HepG2 (cell line): Measurements from ENCODE around the gene ANLN. TPM values are rescaled to one million over a fixed set of nuclear protein-coding genes. Genes with fewer than 3 reads are reported as not detected.

Experiments used
- ATAC-seq: fragments of 200-7000 bp; cut with Tn5 transposase; 3 replicates; pipeline ENCODE4 v1.9.1; 2020; ENCODE audit warnings: mild to moderate bottlenecking, moderate library complexity
- BruUV-seq: library from RNA; stranded (reverse); fragments of 400-500 nt; replicated peaks from 2 replicates; lab custom pipeline; 2021; lab: Mats Ljungman, UMichigan
- CTCF ChIA-PET: fragments of 300-600 bp; formaldehyde crosslinking; extraction: SDS; loops from one replicate; lab custom pipeline; 2021; ENCODE audit warnings: low total read pairs, inconsistent platforms, low intra/inter-chr PET ratio; lab: Yijun Ruan, JAX
- POLR2A ChIA-PET: fragments of 350-600 bp; sonication (Branson Sonifier 250); formaldehyde crosslinking; loops from one replicate; lab custom pipeline; 2020; ENCODE audit warnings: antibody characterized with exemption, inconsistent platforms; lab: Yijun Ruan, JAX
- DNase-seq: peaks from one replicate; pipeline ENCODE4 v3.0.0-alpha.2; 2015; ENCODE audit warnings: low spot score
- FAIRE-seq: peaks from 3 replicates; lab custom pipeline; 2011; peaks lifted over from hg19 to GRCh38; lab: Jason Lieb, UNC
- H2AFZ ChIP-seq: one replicate; pipeline ENCODE4 v1.6.1; 2011; ENCODE audit warnings: low read length, inconsistent platforms
- H3K27ac ChIP-seq: fragments of 300-600 bp; 3 replicates; pipeline ENCODE4 v1.8.0; 2011; ENCODE audit warnings: mixed run types, mild to moderate bottlenecking, mixed read lengths, low read length, inconsistent platforms; ENCODE audit not compliant: insufficient read depth; ENCODE audit errors: extremely low read length
- H3K27me3 ChIP-seq, 2 experiments: fragments of 200-600 bp in 1 of 2; 2 replicates in 1 of 2; 3 replicates in 1 of 2; pipeline versions ENCODE4 v1.6.0 to v1.8.0; 2011; ENCODE audit warnings: low read length in 2 of 2, mild to moderate bottlenecking in 2 of 2, moderate library complexity in 2 of 2, inconsistent platforms in 1 of 2; ENCODE audit not compliant: insufficient read depth in 2 of 2, control insufficient read depth in 1 of 2
- H3K36me3 ChIP-seq, 2 experiments: fragments of 200-600 bp in 1 of 2; replicated peaks in 1 of 2; 2 replicates in 1 of 2; 3 replicates in 1 of 2; pipeline versions ENCODE4 v1.5.1 to v1.8.0; 2011; ENCODE audit warnings: low read length in 2 of 2, inconsistent platforms in 1 of 2; ENCODE audit not compliant: insufficient read depth in 2 of 2, control insufficient read depth in 1 of 2
- H3K4me1 ChIP-seq: 2 replicates; pipeline ENCODE4 v1.5.1; 2012; ENCODE audit warnings: low read length, inconsistent platforms; ENCODE audit not compliant: insufficient read depth
- H3K4me2 ChIP-seq: 2 replicates; pipeline ENCODE4 v1.6.0; 2011; ENCODE audit warnings: low read depth, low read length, inconsistent platforms
- H3K4me3 ChIP-seq, 3 experiments: fragments of 200-600 bp in 1 of 3; sonication (generic), shearing (Covaris generic) in 1 of 3; replicated peaks in 1 of 3; 2 replicates each; pipeline ENCODE4 v1.5.1; 2011 to 2016; ENCODE audit warnings: low read length in 3 of 3, inconsistent platforms in 2 of 3, low read depth in 2 of 3, mild to moderate bottlenecking in 2 of 3, control low read depth in 1 of 3, mixed read lengths in 1 of 3; ENCODE audit not compliant: insufficient read depth in 1 of 3
- H3K79me2 ChIP-seq: one replicate; pipeline ENCODE4 v1.6.1; 2011; ENCODE audit warnings: low read length, inconsistent platforms; ENCODE audit not compliant: insufficient read depth
- H3K9ac ChIP-seq: 2 replicates; pipeline ENCODE4 v1.6.0; 2011; ENCODE audit warnings: mild to moderate bottlenecking, low read depth, low read length, inconsistent platforms; ENCODE audit not compliant: insufficient read depth
- H3K9me3 ChIP-seq: 2 replicates; pipeline ENCODE4 v1.5.1; 2012; ENCODE audit warnings: mild to moderate bottlenecking, low read length
- H4K20me1 ChIP-seq: 2 replicates; pipeline ENCODE4 v1.6.0; 2011; ENCODE audit warnings: inconsistent platforms, mild to moderate bottlenecking, low read length, moderate library complexity; ENCODE audit not compliant: insufficient read depth
- BCL6 ChIP-seq: IDR thresholded peaks from 2 replicates; pipeline ENCODE4 v1.6.1; 2016; ENCODE audit warnings: missing genetic modification reagents, missing compliant biosample characterization
- REXO4 ChIP-seq: sonication (generic); formaldehyde crosslinking; IDR thresholded peaks from 2 replicates; pipeline ENCODE4 v1.8.0; 2022; ENCODE audit warnings: missing genetic modification reagents, mild to moderate bottlenecking, borderline replicate concordance
- SATB2 ChIP-seq: sonication (generic); formaldehyde crosslinking; IDR thresholded peaks from 2 replicates; pipeline ENCODE4 v1.5.0; 2020; ENCODE audit warnings: missing genetic modification reagents
- ZFP62 ChIP-seq: sonication (generic); formaldehyde crosslinking; IDR thresholded peaks from 2 replicates; pipeline ENCODE4 v1.4.0; 2020; ENCODE audit warnings: missing genetic modification reagents
- ZIK1 ChIP-seq: sonication (generic); formaldehyde crosslinking; IDR thresholded peaks from 2 replicates; pipeline ENCODE4 v1.5.0; 2020; ENCODE audit warnings: mild to moderate bottlenecking, low read depth, missing genetic modification reagents, borderline replicate concordance
- ZNF251 ChIP-seq: sonication (generic); formaldehyde crosslinking; IDR thresholded peaks from 2 replicates; pipeline ENCODE4 v1.9.0; 2021; ENCODE audit warnings: mild to moderate bottlenecking, missing genetic modification reagents
- ZNF256 ChIP-seq: sonication (generic); formaldehyde crosslinking; conservative IDR thresholded peaks from 2 replicates; pipeline ENCODE4 v1.4.0; 2020; ENCODE audit warnings: missing genetic modification reagents
- ZNF547 ChIP-seq: sonication (generic); formaldehyde crosslinking; IDR thresholded peaks from 2 replicates; pipeline ENCODE4 v1.5.1; 2020; ENCODE audit warnings: mild to moderate bottlenecking, missing genetic modification reagents
- ZNF660 ChIP-seq: sonication (generic); formaldehyde crosslinking; IDR thresholded peaks from 2 replicates; pipeline ENCODE4 v1.5.1; 2020; ENCODE audit warnings: mild to moderate bottlenecking, low read depth, missing genetic modification reagents, borderline replicate concordance
- WGBS: methylation state at CpG from one replicate; pipeline ENCODE4 v1.1.6; 2017; ENCODE audit warnings: low lambda C conversion rate; 5-methylcytosine and 5-hydroxymethylcytosine counted together
- in situ Hi-C: cut with HindIII; loops from 2 replicates; pipeline ENCODE4 v1.10.0; 2017; ENCODE audit warnings: low pct_unique_long_range_greater_than_20kb; ENCODE audit not compliant: extremely low pct_ligation_motif_present
- intact Hi-C: fragments of 100-400 bp; cut with micrococcal nuclease; formaldehyde crosslinking; loops from one replicate; pipeline ENCODE4 v1.10.0; 2022; ENCODE audit not compliant: unreplicated experiment
- polyA plus RNA-seq, 8 experiments: library from polyadenylated mRNA; depleted of rRNA in 3 of 8; stranded (reverse) in 7 of 8; unstranded in 1 of 8; fragments of >200 nt; fragmentation: Illumina TruSeq in 4 of 8; extraction: Trizol in 4 of 8; gene quantifications; 2 replicates each; pipeline versions ENCODE4 v1.2.1 to v1.2.3, GENCODE V29; 2011 to 2016; ENCODE audit warnings: low read depth in 4 of 8, missing spikeins in 1 of 8, mixed read lengths in 1 of 8; ENCODE audit not compliant: insufficient read depth in 1 of 8
- total RNA-seq, 5 experiments: library from RNA; depleted of rRNA; stranded (reverse); fragments of >200 nt; fragmentation: Illumina TruSeq; extraction: Trizol; gene quantifications; 2 replicates each; pipeline ENCODE4 v1.2.3, GENCODE V29; 2016; ENCODE audit warnings: low read depth in 1 of 5
- TF ChIP-seq, protein P1 (sequence below): sonication (generic); formaldehyde crosslinking; IDR thresholded peaks from 2 replicates; pipeline ENCODE4 v1.4.0; 2020; ENCODE audit warnings: mild to moderate bottlenecking, missing genetic modification reagents
- TF ChIP-seq, protein P2 (sequence below), 2 experiments: sonication (generic) in 1 of 2; formaldehyde crosslinking in 1 of 2; IDR thresholded peaks; 2 replicates each; pipeline versions ENCODE4 v1.4.0 to v1.6.1; 2018 to 2020; ENCODE audit warnings: missing genetic modification reagents in 2 of 2, borderline replicate concordance in 1 of 2, low read depth in 1 of 2, mild to moderate bottlenecking in 1 of 2, missing biosample characterization in 1 of 2

The ANLN gene
- total and polyA plus RNA-seq, 2 of the 13 experiments (the other 11 are each of a cell fraction or from before 2014, with no cell fraction given): 20.0 to 72.0 TPM

DNA sequence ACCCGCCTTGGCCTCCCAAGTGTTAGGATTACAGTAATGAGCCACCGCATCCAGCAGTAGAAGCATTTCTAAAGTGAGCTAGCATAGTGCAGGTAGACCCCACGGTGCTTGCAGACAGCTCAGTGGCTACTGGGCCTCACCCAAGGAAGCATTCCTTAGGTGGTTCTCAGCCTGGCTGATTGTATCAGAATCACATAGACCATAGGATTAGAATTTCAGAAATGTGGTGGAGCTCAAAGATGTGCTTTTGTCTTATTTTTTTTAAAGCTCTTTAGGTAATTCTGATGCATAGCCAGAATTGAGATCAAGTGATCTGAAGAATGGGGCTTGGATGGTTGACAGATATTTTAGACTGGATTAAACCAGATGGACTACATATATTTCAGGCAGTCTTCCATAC is 10.9 kb downstream of the ANLN start:
- Histone ChIP-seq H3K36me3 (peaks cover 6 to 74% of the 10 kb centered on the region in 2 experiments), H3K9me3 (peaks cover 2% of the 10 kb centered on the region; the same call in 1 of the 2 replicates), H3K4me2 (no peak overlapping the region), H3K4me3 (no peak overlapping the region), H3K27ac (no peak overlapping the region), H3K9ac (no peak overlapping the region), H3K27me3 (no peaks in the 10 kb centered on the region), H4K20me1 (no peaks in the 10 kb centered on the region), H3K79me2 (peaks cover 25% of the 10 kb centered on the region), H2AFZ (no peak overlapping the region), H3K4me1 (no peaks in the 10 kb centered on the region)
- BruUV-seq: no TSS peak
- ATAC-seq (no peak), FAIRE-seq (no peak), DNase-seq (no peak)
- in situ Hi-C loops (no loop called here), intact Hi-C loops (no loop called here)
- ChIA-PET CTCF (no interaction called here), POLR2A (no interaction called here)
- WGBS: 100% methylated on average over 3 of the region's 3 CpGs
- TF ChIP-seq ZNF547 (CRISPR knock-in tag): no peak
- TF ChIP-seq, protein P1, sequence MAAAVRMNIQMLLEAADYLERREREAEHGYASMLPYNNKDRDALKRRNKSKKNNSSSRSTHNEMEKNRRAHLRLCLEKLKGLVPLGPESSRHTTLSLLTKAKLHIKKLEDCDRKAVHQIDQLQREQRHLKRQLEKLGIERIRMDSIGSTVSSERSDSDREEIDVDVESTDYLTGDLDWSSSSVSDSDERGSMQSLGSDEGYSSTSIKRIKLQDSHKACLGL: no peak
- no peak for TF ChIP-seq SATB2 (CRISPR knock-in tag)
- TF ChIP-seq ZIK1: no peak
- no peak for TF ChIP-seq ZNF256 (CRISPR knock-in tag)
- TF ChIP-seq REXO4 (CRISPR knock-in tag): no peak
- TF ChIP-seq ZNF660 (CRISPR knock-in tag): no peak
- no peak for TF ChIP-seq ZNF251
- TF ChIP-seq, protein P2, sequence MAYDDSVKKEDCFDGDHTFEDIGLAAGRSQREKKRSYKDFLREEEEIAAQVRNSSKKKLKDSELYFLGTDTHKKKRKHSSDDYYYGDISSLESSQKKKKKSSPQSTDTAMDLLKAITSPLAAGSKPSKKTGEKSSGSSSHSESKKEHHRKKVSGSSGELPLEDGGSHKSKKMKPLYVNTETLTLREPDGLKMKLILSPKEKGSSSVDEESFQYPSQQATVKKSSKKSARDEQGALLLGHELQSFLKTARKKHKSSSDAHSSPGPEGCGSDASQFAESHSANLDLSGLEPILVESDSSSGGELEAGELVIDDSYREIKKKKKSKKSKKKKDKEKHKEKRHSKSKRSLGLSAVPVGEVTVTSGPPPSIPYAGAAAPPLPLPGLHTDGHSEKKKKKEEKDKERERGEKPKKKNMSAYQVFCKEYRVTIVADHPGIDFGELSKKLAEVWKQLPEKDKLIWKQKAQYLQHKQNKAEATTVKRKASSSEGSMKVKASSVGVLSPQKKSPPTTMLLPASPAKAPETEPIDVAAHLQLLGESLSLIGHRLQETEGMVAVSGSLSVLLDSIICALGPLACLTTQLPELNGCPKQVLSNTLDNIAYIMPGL (CRISPR knock-in tag; IDR thresholded peaks at IDR 0.05; ENCODE audit: borderline replicate concordance in 1 of 2, low read depth in 1 of 2): no peak
- no peak for TF ChIP-seq BCL6 (CRISPR knock-in tag)
- no peak for TF ChIP-seq ZFP62 (CRISPR knock-in tag)
